A549 (cell line): ENCODE data around the gene UHRF1. TPM values are rescaled to one million over a fixed set of nuclear protein-coding genes. Genes with fewer than 3 reads are reported as not detected.
"Not testable (repeated sequence)": the region's sequence is repeated elsewhere in the genome, so short reads cannot be mapped to it uniquely, and the experiment has no call there.

ENCODE experiments used
- ATAC-seq, 2 experiments: fragments of 200-7000 bp in 1 of 2; fragments of >200 bp in 1 of 2; cut with Nextera tagmentation in 1 of 2; cut with Tn5 transposase in 1 of 2; 3 replicates each; pipeline versions ENCODE4 v1.8.0 to v1.9.1; 2018 to 2020; ENCODE audit warnings: mild to moderate bottlenecking in 1 of 2, moderate library complexity in 1 of 2
- CTCF ChIA-PET: fragments of 300-600 bp; sonication (Branson Sonifier 250); formaldehyde crosslinking; extraction: SDS; loops from one replicate; lab custom pipeline; 2021; ENCODE audit warnings: antibody characterized with exemption, inconsistent platforms; lab: Yijun Ruan, JAX
- POLR2A ChIA-PET: fragments of 350-600 bp; formaldehyde crosslinking; extraction: SDS; loops from one replicate; lab custom pipeline; 2021; ENCODE audit warnings: antibody characterized with exemption, inconsistent platforms; lab: Yijun Ruan, JAX
- DNase-seq, 2 experiments: peaks; one replicate each; pipeline versions ENCODE4 v3.0.0 to v3.0.0-alpha.2; 2011 to 2016; ENCODE audit warnings: low read depth in 1 of 2, low spot score in 1 of 2
- FAIRE-seq: peaks from 2 replicates; lab custom pipeline; 2011; peaks lifted over from hg19 to GRCh38; lab: Jason Lieb, UNC
- H3K27ac ChIP-seq, 2 experiments: fragments of >200 bp; sonication (Bioruptor Twin); formaldehyde crosslinking; 3 replicates each; pipeline ENCODE4 v1.5.1; 2016 to 2017
- H3K4me1 ChIP-seq: fragments of >200 bp; sonication (Bioruptor Twin); formaldehyde crosslinking; 3 replicates; pipeline ENCODE4 v1.6.1; 2016
- H3K4me2 ChIP-seq: fragments of >200 bp; sonication (Bioruptor Twin); formaldehyde crosslinking; 3 replicates; pipeline ENCODE4 v1.6.1; 2016
- H3K4me3 ChIP-seq: fragments of >200 bp; sonication (Bioruptor Twin); formaldehyde crosslinking; 3 replicates; pipeline ENCODE4 v1.5.1; 2016
- H3K9me3 ChIP-seq: fragments of >200 bp; sonication (Bioruptor Twin); formaldehyde crosslinking; 3 replicates; pipeline ENCODE4 v1.6.1; 2016
- BHLHE40 ChIP-seq: IDR thresholded peaks from 2 replicates; pipeline ENCODE4 v1.6.1; 2012; ENCODE audit warnings: low read depth, low read length, inconsistent platforms
- CBX8 ChIP-seq: fragments of 200-600 bp; sonication (generic); IDR thresholded peaks from 2 replicates; pipeline ENCODE4 v1.6.1; 2016
- CHD2 ChIP-seq: fragments of 150-350 bp; IDR thresholded peaks from 2 replicates; pipeline ENCODE4 v1.6.1; 2014; ENCODE audit warnings: low read length; ENCODE audit not compliant: partially characterized antibody
- CTCF ChIP-seq: fragments of >200 bp; sonication (Bioruptor Twin); formaldehyde crosslinking; IDR thresholded peaks from 3 replicates; pipeline ENCODE4 v1.5.1; 2016
- ESRRA ChIP-seq: fragments of 150-350 bp; IDR thresholded peaks from 2 replicates; pipeline ENCODE4 v1.6.1; 2014; ENCODE audit warnings: mild to moderate bottlenecking, low read length, borderline replicate concordance
- FOXS1 ChIP-seq: fragments of 250-450 bp; sonication (Bioruptor Pico); IDR thresholded peaks from 2 replicates; pipeline ENCODE4 v1.5.0; 2020; ENCODE audit warnings: mild to moderate bottlenecking, moderate library complexity
- GATA3 ChIP-seq: IDR thresholded peaks from 2 replicates; pipeline ENCODE4 v1.6.1; 2012; ENCODE audit warnings: borderline replicate concordance
- HOXB5 ChIP-seq: fragments of 250-450 bp; sonication (Bioruptor Pico); IDR thresholded peaks from 2 replicates; pipeline ENCODE4 v1.5.0; 2020; ENCODE audit warnings: mild to moderate bottlenecking, moderate library complexity
- JUN ChIP-seq, 2 experiments: fragments of >200 bp; sonication (Bioruptor Twin); formaldehyde crosslinking; IDR thresholded peaks; 2 replicates in 1 of 2; 3 replicates in 1 of 2; pipeline ENCODE4 v1.6.1; 2016 to 2017
- JUNB ChIP-seq: fragments of >200 bp; sonication (Bioruptor Twin); formaldehyde crosslinking; IDR thresholded peaks from 2 replicates; pipeline ENCODE4 v1.6.1; 2016
- MAFK ChIP-seq: fragments of 450-650 bp; IDR thresholded peaks from 2 replicates; pipeline ENCODE4 v1.6.1; 2014; ENCODE audit not compliant: partially characterized antibody
- MYC ChIP-seq: IDR thresholded peaks from 2 replicates; pipeline ENCODE4 v1.6.1; 2012; ENCODE audit warnings: mild to moderate bottlenecking, inconsistent platforms, low read length, improper control_type of control experiment, borderline replicate concordance
- NPAS2 ChIP-seq: fragments of 250-450 bp; sonication (Bioruptor Pico); IDR thresholded peaks from 2 replicates; pipeline ENCODE4 v1.8.0; 2022; ENCODE audit warnings: mild to moderate bottlenecking, moderate library complexity, borderline replicate concordance
- RARB ChIP-seq: fragments of 250-450 bp; sonication (Bioruptor Pico); IDR thresholded peaks from 2 replicates; pipeline ENCODE4 v1.8.0; 2021; ENCODE audit warnings: mild to moderate bottlenecking, moderate library complexity
- RNF2 ChIP-seq: fragments of 200-600 bp; sonication (generic); IDR thresholded peaks from 2 replicates; pipeline ENCODE4 v1.6.1; 2016; ENCODE audit warnings: low read depth, mild to moderate bottlenecking, antibody characterized with exemption, moderate library complexity, borderline replicate concordance
- SMC3 ChIP-seq: fragments of >200 bp; sonication (Bioruptor Twin); formaldehyde crosslinking; IDR thresholded peaks from 3 replicates; pipeline ENCODE4 v1.6.1; 2018; ENCODE audit warnings: inconsistent platforms
- TP53 ChIP-seq: fragments of 250-450 bp; sonication (Bioruptor Pico); IDR thresholded peaks from 2 replicates; pipeline ENCODE4 v1.5.0; 2021; ENCODE audit warnings: mild to moderate bottlenecking, moderate library complexity
- ZFP36 ChIP-seq: fragments of 450-650 bp; IDR thresholded peaks from 2 replicates; pipeline ENCODE4 v1.6.1; 2014; ENCODE audit warnings: borderline replicate concordance; ENCODE audit not compliant: partially characterized antibody
- ZSCAN20 ChIP-seq: fragments of 250-450 bp; sonication (Bioruptor Pico); IDR thresholded peaks from 2 replicates; pipeline ENCODE4 v1.8.0; 2022; ENCODE audit warnings: mild to moderate bottlenecking, moderate library complexity
- WGBS: methylation state at CpG from one replicate; pipeline ENCODE4 v1.1.6; 2017; ENCODE audit errors: missing lambda C conversion rate; 5-methylcytosine and 5-hydroxymethylcytosine counted together
- polyA plus RNA-seq, 4 experiments: library from polyadenylated mRNA; depleted of rRNA in 3 of 4; stranded (reverse); fragments of >200 nt; fragmentation: RNase III in 1 of 4; extraction: RNeasy Plus Mini Kit Qiagen cat#74134 plus additional on column Dnase treatment in 1 of 4; gene quantifications; 2 replicates in 3 of 4; 3 replicates in 1 of 4; pipeline ENCODE4 v1.2.3, GENCODE V29; 2011 to 2017
- TF ChIP-seq, protein P1 (sequence below): fragments of 200-600 bp; sonication (generic); IDR thresholded peaks from 2 replicates; pipeline ENCODE4 v1.6.1; 2016; ENCODE audit warnings: antibody characterized with exemption, mild to moderate bottlenecking, moderate library complexity
- TF ChIP-seq, protein P2 (sequence below): fragments of 450-650 bp; IDR thresholded peaks from 2 replicates; pipeline ENCODE4 v1.6.1; 2014; ENCODE audit warnings: antibody characterized with exemption

Gene UHRF1
- polyA plus RNA-seq, 2 of the 4 experiments (the other 2 are of a cell fraction), result 7.2 to 52.3 TPM

- TF ChIP-seq CHD2 (no peak), MYC (no peak), CTCF (no peak), ZSCAN20 (CRISPR knock-in tag) (no peak), MAFK (no peak)
- TF ChIP-seq, all 56 proteins: peak for 0
These were observed 30.8 kb upstream of the UHRF1 start (continued) for GRCh38 chr19:4878491-4878968.

GRCh38 chr19:4879041-4879440, 30.3 kb upstream of the UHRF1 start:
- no peaks in the 10 kb centered on the region for H3K4me1 ChIP-seq
- H3K4me3 ChIP-seq, result no peak overlapping the region
- ATAC-seq (no peak), FAIRE-seq (no peak)
- POLR2A ChIA-PET, result interaction anchor here (0.7 kb wide), 1 partner anchor 32 kb away, joined by 3 read pairs; no protein-coding TSS in a partner anchor
- H3K27ac ChIP-seq, result no peak overlapping the region
- H3K4me2 ChIP-seq, result no peak overlapping the region
- TF ChIP-seq JUN (IDR thresholded peaks at IDR 0.05), result no peak
- TF ChIP-seq SMC3, result no peak
- TF ChIP-seq RARB (CRISPR knock-in tag), result no peak
- TF ChIP-seq, protein P1, sequence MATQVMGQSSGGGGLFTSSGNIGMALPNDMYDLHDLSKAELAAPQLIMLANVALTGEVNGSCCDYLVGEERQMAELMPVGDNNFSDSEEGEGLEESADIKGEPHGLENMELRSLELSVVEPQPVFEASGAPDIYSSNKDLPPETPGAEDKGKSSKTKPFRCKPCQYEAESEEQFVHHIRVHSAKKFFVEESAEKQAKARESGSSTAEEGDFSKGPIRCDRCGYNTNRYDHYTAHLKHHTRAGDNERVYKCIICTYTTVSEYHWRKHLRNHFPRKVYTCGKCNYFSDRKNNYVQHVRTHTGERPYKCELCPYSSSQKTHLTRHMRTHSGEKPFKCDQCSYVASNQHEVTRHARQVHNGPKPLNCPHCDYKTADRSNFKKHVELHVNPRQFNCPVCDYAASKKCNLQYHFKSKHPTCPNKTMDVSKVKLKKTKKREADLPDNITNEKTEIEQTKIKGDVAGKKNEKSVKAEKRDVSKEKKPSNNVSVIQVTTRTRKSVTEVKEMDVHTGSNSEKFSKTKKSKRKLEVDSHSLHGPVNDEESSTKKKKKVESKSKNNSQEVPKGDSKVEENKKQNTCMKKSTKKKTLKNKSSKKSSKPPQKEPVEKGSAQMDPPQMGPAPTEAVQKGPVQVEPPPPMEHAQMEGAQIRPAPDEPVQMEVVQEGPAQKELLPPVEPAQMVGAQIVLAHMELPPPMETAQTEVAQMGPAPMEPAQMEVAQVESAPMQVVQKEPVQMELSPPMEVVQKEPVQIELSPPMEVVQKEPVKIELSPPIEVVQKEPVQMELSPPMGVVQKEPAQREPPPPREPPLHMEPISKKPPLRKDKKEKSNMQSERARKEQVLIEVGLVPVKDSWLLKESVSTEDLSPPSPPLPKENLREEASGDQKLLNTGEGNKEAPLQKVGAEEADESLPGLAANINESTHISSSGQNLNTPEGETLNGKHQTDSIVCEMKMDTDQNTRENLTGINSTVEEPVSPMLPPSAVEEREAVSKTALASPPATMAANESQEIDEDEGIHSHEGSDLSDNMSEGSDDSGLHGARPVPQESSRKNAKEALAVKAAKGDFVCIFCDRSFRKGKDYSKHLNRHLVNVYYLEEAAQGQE, result no peak
- no peak for TF ChIP-seq GATA3
- no peak for TF ChIP-seq BHLHE40
- no peak for TF ChIP-seq FOXS1 (CRISPR knock-in tag)
- TF ChIP-seq RNF2, result no peak
- TF ChIP-seq JUNB, result no peak
- no peak for TF ChIP-seq TP53 (CRISPR knock-in tag)
- no peak for TF ChIP-seq HOXB5 (CRISPR knock-in tag)
- TF ChIP-seq ESRRA, result no peak
- TF ChIP-seq MYC, result no peak
- no peak for TF ChIP-seq ZFP36
- TF ChIP-seq CBX8, result no peak
- TF ChIP-seq, protein P2, sequence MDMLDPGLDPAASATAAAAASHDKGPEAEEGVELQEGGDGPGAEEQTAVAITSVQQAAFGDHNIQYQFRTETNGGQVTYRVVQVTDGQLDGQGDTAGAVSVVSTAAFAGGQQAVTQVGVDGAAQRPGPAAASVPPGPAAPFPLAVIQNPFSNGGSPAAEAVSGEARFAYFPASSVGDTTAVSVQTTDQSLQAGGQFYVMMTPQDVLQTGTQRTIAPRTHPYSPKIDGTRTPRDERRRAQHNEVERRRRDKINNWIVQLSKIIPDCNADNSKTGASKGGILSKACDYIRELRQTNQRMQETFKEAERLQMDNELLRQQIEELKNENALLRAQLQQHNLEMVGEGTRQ, result no peak
- TF ChIP-seq NPAS2 (CRISPR knock-in tag), result no peak
- TF ChIP-seq, all 56 proteins: peak for 0
- whole genome bisulfite sequencing, result 79% methylated on average over 11 of the region's 11 CpGs
- no peak for DNase-seq
- CTCF ChIA-PET, result interaction anchor here (1.2 kb wide), 1 partner anchor 154 kb away, joined by 3 read pairs; no protein-coding TSS in a partner anchor
- no peaks in the 10 kb centered on the region for H3K9me3 ChIP-seq

DNA sequence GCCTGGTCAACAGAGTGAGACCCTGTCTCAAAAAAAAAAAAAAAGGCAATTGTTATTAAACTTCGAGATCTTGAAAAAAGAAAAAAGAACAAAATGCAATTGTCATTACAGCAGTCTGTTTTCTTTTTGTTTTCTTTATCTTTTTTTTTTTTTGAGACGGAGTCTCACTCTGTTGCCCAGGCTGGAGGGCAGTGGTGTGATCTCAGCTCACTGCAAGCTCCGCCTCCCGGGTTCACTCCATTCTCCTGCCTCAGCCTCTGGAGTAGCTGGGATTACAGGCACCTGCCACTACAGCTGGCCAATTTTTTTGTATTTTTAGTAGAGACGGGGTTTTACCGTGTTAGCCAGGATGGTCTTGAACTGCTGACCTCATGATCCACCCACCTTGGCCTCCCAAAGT, 26.4 kb upstream of the UHRF1 start:
- H3K4me1 ChIP-seq, DNase-seq, CTCF ChIA-PET, H3K4me3 ChIP-seq, H3K9me3 ChIP-seq, ATAC-seq, FAIRE-seq, POLR2A ChIA-PET, H3K4me2 ChIP-seq, H3K27ac ChIP-seq: not testable (repeated sequence)
- WGBS, result 56% methylated on average over 6 of the region's 6 CpGs

DNA sequence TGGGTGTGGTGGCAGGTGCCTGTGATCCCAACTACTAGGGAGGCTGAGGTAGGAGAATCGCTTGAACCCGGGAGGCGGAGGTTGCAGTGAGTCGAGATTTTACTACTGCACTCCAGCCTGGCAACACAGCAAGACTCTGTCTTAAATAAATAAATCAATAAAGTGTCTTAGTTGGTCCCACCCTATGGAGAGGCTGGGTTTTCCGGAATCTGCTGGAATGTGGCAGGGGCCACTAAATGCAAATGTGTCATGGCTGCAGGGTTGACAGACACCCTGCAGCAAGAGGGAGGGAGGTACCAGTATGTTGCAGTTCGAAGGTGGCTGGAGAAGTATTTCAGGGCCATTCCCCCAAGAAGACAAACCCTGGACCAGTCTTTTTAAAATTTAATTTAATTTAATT, 24.3 kb upstream of the UHRF1 start:
- WGBS, result 87% methylated on average over 6 of the region's 6 CpGs

DNA sequence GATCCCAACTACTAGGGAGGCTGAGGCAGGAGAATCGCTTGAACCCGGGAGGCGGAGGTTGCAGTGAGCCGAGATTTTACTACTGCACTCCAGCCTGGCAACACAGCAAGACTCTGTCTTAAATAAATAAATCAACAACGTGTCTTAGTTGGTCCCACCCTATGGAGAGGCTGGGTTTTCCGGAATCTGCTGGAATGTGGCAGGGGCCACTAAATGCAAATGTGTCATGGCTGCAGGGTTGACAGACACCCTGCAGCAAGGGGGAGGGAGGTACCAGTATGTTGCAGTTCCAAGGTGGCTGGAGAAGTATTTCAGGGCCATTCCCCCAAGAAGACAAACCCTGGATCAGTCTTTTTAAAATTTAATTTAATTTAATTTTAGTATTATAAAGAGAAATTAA, 21.5 kb upstream of the UHRF1 start:
- H3K4me1 ChIP-seq, POLR2A ChIA-PET, H3K4me3 ChIP-seq, DNase-seq, CTCF ChIA-PET, FAIRE-seq, H3K27ac ChIP-seq, H3K9me3 ChIP-seq, ATAC-seq, H3K4me2 ChIP-seq: not testable (repeated sequence)
- 100% methylated on average over 1 of the region's 6 CpGs for WGBS

More for the DNA sequence above, 24.3 kb upstream of the UHRF1 start:
- H3K4me2 ChIP-seq, FAIRE-seq, CTCF ChIA-PET, H3K4me1 ChIP-seq, DNase-seq, H3K9me3 ChIP-seq, POLR2A ChIA-PET, H3K4me3 ChIP-seq, ATAC-seq, H3K27ac ChIP-seq: not testable (repeated sequence)
